Panc1 (cell line): ENCODE results near the gene FBXL17. TPM values are rescaled to one million over a fixed set of nuclear protein-coding genes. Genes with fewer than 3 reads are reported as not detected.

ENCODE experiments used
- ATAC-seq: fragments of 200-7000 bp; cut with Tn5 transposase; 2 replicates; pipeline ENCODE4 v1.9.1; 2020; ENCODE audit warnings: mild to moderate bottlenecking, moderate library complexity
- BruUV-seq: library from RNA; stranded (reverse); fragments of 400-500 nt; replicated peaks from 2 replicates; lab custom pipeline; 2021; lab: Mats Ljungman, UMichigan
- CTCF ChIA-PET: fragments of 300-600 bp; sonication (Branson Sonifier 250); formaldehyde crosslinking; loops from one replicate; lab custom pipeline; 2022; ENCODE audit warnings: antibody characterized with exemption; lab: Charles Lee
- POLR2A ChIA-PET: fragments of 300-600 bp; sonication (Branson Sonifier 250); formaldehyde crosslinking; loops from one replicate; lab custom pipeline; 2022; ENCODE audit warnings: antibody characterized with exemption; lab: Charles Lee
- DNase-seq: peaks from one replicate; pipeline ENCODE4 v3.0.0-alpha.2; 2010; ENCODE audit warnings: low read depth, low spot score
- H3K27ac ChIP-seq: 2 replicates; pipeline ENCODE4 v1.5.1; 2011; ENCODE audit warnings: mild to moderate bottlenecking, low read length, inconsistent platforms
- H3K27me3 ChIP-seq: fragments of 200-500 bp; sonication (Bioruptor generic); 2 replicates; pipeline ENCODE4 v1.6.0; 2014; ENCODE audit warnings: low read length, inconsistent platforms; ENCODE audit not compliant: control insufficient read depth, insufficient read depth
- H3K36me3 ChIP-seq: fragments of 200-500 bp; sonication (Bioruptor generic); 2 replicates; pipeline ENCODE4 v1.5.1; 2014; ENCODE audit warnings: inconsistent platforms, mild to moderate bottlenecking, low read length, moderate library complexity; ENCODE audit not compliant: control insufficient read depth, insufficient read depth
- H3K4me1 ChIP-seq: 2 replicates; pipeline ENCODE4 v1.5.1; 2011; ENCODE audit warnings: inconsistent platforms, mild to moderate bottlenecking, low read length, moderate library complexity; ENCODE audit not compliant: control insufficient read depth, insufficient read depth
- H3K4me3 ChIP-seq, 2 experiments: 2 replicates each; pipeline ENCODE4 v1.5.1; 2011 to 2012; ENCODE audit warnings: low read depth in 2 of 2, low read length in 2 of 2, mild to moderate bottlenecking in 2 of 2, inconsistent platforms in 1 of 2, moderate library complexity in 1 of 2
- H3K9me3 ChIP-seq: fragments of 200-500 bp; sonication (Bioruptor generic); 2 replicates; pipeline ENCODE4 v1.5.1; 2014; ENCODE audit warnings: low read depth, mild to moderate bottlenecking, inconsistent platforms, low read length, moderate library complexity; ENCODE audit not compliant: control insufficient read depth, insufficient read depth
- POLR2AphosphoS5 ChIP-seq: IDR thresholded peaks from 2 replicates; pipeline ENCODE4 v1.6.1; 2012; ENCODE audit warnings: mild to moderate bottlenecking, low read depth, low read length, moderate library complexity
- SIN3A ChIP-seq: IDR thresholded peaks from 2 replicates; pipeline ENCODE4 v1.6.1; 2012; ENCODE audit warnings: low read depth, mild to moderate bottlenecking, low read length, moderate library complexity, borderline replicate concordance; ENCODE audit not compliant: insufficient read depth
- TCF7L2 ChIP-seq: IDR thresholded peaks from 2 replicates; pipeline ENCODE4 v1.6.1; 2011; ENCODE audit warnings: mild to moderate bottlenecking, low read depth, low read length, inconsistent platforms
- in situ Hi-C: cut with HindIII; loops from 2 replicates; pipeline ENCODE4 v1.10.0; 2016; ENCODE audit warnings: low sequenced_read_pairs, low pct_unique_long_range_greater_than_20kb
- intact Hi-C: fragments of 100-400 bp; cut with micrococcal nuclease; formaldehyde crosslinking; loops from one replicate; pipeline ENCODE4 v1.10.0; 2022; ENCODE audit not compliant: unreplicated experiment
- total RNA-seq: library from RNA; stranded (reverse); gene quantifications from one replicate; pipeline ENCODE4 v1.2.1, GENCODE V29; 2021; ENCODE audit not compliant: unreplicated experiment
- TF ChIP-seq, protein P1 (sequence below), 2 experiments: IDR thresholded peaks; 2 replicates each; pipeline ENCODE4 v1.6.1; 2011 to 2012; ENCODE audit warnings: low read depth in 2 of 2, control low read depth in 1 of 2, low read length in 1 of 2, mild to moderate bottlenecking in 1 of 2, moderate library complexity in 1 of 2; ENCODE audit not compliant: insufficient read depth in 1 of 2
- TF ChIP-seq, protein P2 (sequence below): fragments of 450-650 bp; IDR thresholded peaks from 2 replicates; pipeline ENCODE4 v1.5.1; 2017; ENCODE audit warnings: mild to moderate bottlenecking

FBXL17 gene
- total RNA-seq, 1 experiment from 2014 or later, result 17.4 TPM

DNA sequence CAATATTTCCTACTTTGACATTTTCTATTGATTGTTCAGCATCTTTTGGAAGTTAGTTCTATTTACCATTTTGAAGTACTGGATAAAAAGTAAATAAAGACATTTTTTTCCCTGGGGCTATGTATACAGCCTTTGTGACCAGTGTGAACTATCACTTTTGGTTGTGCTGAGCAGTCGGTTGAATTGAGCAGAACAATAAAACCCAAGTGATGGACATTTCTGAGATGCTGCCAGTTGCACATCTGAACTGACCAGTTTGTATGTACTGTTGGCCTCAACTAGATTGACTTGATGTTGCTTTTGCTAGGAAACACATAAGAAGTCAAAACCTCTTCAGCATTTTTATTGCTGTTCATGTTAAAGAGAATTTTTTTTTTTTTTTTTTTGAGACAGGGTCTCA is 451.0 kb downstream of the FBXL17 start:
- Histone ChIP-seq H3K4me3 (no peak overlapping the region), H3K27me3 (no peaks in the 10 kb centered on the region), H3K4me1 (no peaks in the 10 kb centered on the region), H3K27ac (no peak overlapping the region), H3K36me3 (no peaks in the 10 kb centered on the region), H3K9me3 (no peaks in the 10 kb centered on the region)
- no peak for DNase-seq
- TF ChIP-seq, protein P1, sequence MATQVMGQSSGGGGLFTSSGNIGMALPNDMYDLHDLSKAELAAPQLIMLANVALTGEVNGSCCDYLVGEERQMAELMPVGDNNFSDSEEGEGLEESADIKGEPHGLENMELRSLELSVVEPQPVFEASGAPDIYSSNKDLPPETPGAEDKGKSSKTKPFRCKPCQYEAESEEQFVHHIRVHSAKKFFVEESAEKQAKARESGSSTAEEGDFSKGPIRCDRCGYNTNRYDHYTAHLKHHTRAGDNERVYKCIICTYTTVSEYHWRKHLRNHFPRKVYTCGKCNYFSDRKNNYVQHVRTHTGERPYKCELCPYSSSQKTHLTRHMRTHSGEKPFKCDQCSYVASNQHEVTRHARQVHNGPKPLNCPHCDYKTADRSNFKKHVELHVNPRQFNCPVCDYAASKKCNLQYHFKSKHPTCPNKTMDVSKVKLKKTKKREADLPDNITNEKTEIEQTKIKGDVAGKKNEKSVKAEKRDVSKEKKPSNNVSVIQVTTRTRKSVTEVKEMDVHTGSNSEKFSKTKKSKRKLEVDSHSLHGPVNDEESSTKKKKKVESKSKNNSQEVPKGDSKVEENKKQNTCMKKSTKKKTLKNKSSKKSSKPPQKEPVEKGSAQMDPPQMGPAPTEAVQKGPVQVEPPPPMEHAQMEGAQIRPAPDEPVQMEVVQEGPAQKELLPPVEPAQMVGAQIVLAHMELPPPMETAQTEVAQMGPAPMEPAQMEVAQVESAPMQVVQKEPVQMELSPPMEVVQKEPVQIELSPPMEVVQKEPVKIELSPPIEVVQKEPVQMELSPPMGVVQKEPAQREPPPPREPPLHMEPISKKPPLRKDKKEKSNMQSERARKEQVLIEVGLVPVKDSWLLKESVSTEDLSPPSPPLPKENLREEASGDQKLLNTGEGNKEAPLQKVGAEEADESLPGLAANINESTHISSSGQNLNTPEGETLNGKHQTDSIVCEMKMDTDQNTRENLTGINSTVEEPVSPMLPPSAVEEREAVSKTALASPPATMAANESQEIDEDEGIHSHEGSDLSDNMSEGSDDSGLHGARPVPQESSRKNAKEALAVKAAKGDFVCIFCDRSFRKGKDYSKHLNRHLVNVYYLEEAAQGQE (IDR thresholded peaks at IDR 0.05; ENCODE audit: insufficient read depth in 1 of 2, low read depth in 2 of 2, low read length in 1 of 2), result no peak
- TF ChIP-seq TCF7L2 (no peak), POLR2AphosphoS5 (no peak), SIN3A (no peak)
- TF ChIP-seq, protein P2, sequence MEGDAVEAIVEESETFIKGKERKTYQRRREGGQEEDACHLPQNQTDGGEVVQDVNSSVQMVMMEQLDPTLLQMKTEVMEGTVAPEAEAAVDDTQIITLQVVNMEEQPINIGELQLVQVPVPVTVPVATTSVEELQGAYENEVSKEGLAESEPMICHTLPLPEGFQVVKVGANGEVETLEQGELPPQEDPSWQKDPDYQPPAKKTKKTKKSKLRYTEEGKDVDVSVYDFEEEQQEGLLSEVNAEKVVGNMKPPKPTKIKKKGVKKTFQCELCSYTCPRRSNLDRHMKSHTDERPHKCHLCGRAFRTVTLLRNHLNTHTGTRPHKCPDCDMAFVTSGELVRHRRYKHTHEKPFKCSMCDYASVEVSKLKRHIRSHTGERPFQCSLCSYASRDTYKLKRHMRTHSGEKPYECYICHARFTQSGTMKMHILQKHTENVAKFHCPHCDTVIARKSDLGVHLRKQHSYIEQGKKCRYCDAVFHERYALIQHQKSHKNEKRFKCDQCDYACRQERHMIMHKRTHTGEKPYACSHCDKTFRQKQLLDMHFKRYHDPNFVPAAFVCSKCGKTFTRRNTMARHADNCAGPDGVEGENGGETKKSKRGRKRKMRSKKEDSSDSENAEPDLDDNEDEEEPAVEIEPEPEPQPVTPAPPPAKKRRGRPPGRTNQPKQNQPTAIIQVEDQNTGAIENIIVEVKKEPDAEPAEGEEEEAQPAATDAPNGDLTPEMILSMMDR, result no peak
- intact Hi-C loops, result no loop called here
- ChIA-PET CTCF (no interaction called here), POLR2A (no interaction called here)
- in situ Hi-C loops, result no loop called here
- no peak for ATAC-seq
- BruUV-seq, result no TSS peak

DNA sequence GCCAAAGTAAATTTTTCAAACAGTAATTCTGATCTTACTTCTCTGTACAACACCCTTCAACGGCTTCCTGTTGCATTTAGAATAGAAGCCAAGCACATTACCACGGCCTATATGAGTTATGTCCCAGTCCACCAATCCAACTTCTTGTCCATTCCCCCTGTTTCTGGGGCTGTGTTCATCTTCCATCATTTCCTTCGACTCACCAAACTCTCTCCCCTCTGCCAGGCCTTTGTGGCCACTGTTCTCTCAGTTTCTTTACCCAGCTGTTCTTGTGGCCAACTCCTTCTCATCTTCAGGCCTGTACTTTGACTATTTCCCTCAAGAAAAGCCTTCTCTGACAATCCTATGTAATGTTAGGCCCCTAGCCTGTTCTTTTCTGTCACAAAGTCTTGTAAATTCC is 451.8 kb downstream of the FBXL17 start:
- Histone ChIP-seq H3K27ac (no peak overlapping the region), H3K4me1 (no peaks in the 10 kb centered on the region), H3K27me3 (no peaks in the 10 kb centered on the region), H3K9me3 (no peaks in the 10 kb centered on the region), H3K36me3 (no peaks in the 10 kb centered on the region), H3K4me3 (no peak overlapping the region)
- intact Hi-C loops, result no loop called here
- DNase-seq, result no peak
- ChIA-PET POLR2A (no interaction called here), CTCF (no interaction called here)
- TF ChIP-seq, protein P1 (IDR thresholded peaks at IDR 0.05; ENCODE audit: insufficient read depth in 1 of 2, low read depth in 2 of 2, low read length in 1 of 2), result no peak
- no peak for TF ChIP-seq TCF7L2
- TF ChIP-seq SIN3A, result no peak
- TF ChIP-seq, protein P2, result no peak
- no peak for TF ChIP-seq POLR2AphosphoS5
- no peak for ATAC-seq
- in situ Hi-C loops, result no loop called here
- no TSS peak for BruUV-seq
